ENCODE data around the gene CASZ1. TPM values are rescaled to one million over a fixed set of nuclear protein-coding genes. Genes with fewer than 3 reads are reported as not detected.

CASZ1 gene
- total RNA-seq, 3 donors from 2014 or later (not counting 1 experiment from before 2014, with no cell fraction given), result 55.9 to 83.0 (median 70.6) TPM

GRCh38 chr1:10709165-10709564, 87.3 kb downstream of the CASZ1 start:
- Histone ChIP-seq H3K4me3 (ENCODE audit: low read length) (no peak overlapping the region), H3K36me3 (ENCODE audit: control insufficient read depth, insufficient read depth, low read length) (no peaks in the 10 kb centered on the region), H3K27me3 (ENCODE audit: control insufficient read depth, insufficient read depth, low read length) (no peaks in the 10 kb centered on the region), H3K27ac (ENCODE audit: low read length) (no peak overlapping the region), H3K4me1 (ENCODE audit: control insufficient read depth, insufficient read depth, low read length) (no peaks in the 10 kb centered on the region), H3K9me3 (ENCODE audit: control insufficient read depth, insufficient read depth, low read length) (no peaks in the 10 kb centered on the region)
- no peak for DNase-seq
- Mint-ChIP-seq H3K27ac (no peak overlapping the region), H3K9me3 (no peaks in the 10 kb centered on the region), H3K27me3 (ENCODE audit: low read depth in 2 of 2) (peaks cover 0 to 3% of the 10 kb centered on the region in 2 donors), H3K36me3 (no peaks in the 10 kb centered on the region), H3K4me1 (no peaks in the 10 kb centered on the region), H3K4me3 (no peak overlapping the region)
- no peak for TF ChIP-seq CTCF (IDR thresholded peaks at IDR 0.05)
- intact Hi-C loops (cut with micrococcal nuclease), result no loop called here
- WGBS (ENCODE audit: insufficient coverage), result 80% methylated on average over 14 of the region's 16 CpGs
- ATAC-seq, result no peak

- no peaks in the 10 kb centered on the region for H3K9me3 ChIP-seq (ENCODE audit: control insufficient read depth, insufficient read depth, low read length)
- no peak overlapping the region for H3K4me3 ChIP-seq (ENCODE audit: low read length)
- Mint-ChIP-seq H3K27me3 (ENCODE audit: low read depth in 2 of 2) (peaks cover 0 to 5% of the 10 kb centered on the region in 2 donors), H3K27ac (no peak overlapping the region), H3K9me3 (no peaks in the 10 kb centered on the region), H3K36me3 (no peaks in the 10 kb centered on the region), H3K4me1 (no peaks in the 10 kb centered on the region), H3K4me3 (no peak overlapping the region)
- H3K27me3 ChIP-seq (ENCODE audit: control insufficient read depth, insufficient read depth, low read length), result no peaks in the 10 kb centered on the region
- intact Hi-C loops (cut with micrococcal nuclease), result no loop called here
- no peak for ATAC-seq
- no peaks in the 10 kb centered on the region for H3K36me3 ChIP-seq (ENCODE audit: control insufficient read depth, insufficient read depth, low read length)
- 34% methylated on average over 11 of the region's 11 CpGs for WGBS (ENCODE audit: insufficient coverage)
- no peak for TF ChIP-seq CTCF (IDR thresholded peaks at IDR 0.05)
- DNase-seq, result no peak
- no peaks in the 10 kb centered on the region for H3K4me1 ChIP-seq (ENCODE audit: control insufficient read depth, insufficient read depth, low read length)
- H3K27ac ChIP-seq (ENCODE audit: low read length), result no peak overlapping the region
These were observed 87.7 kb downstream of the CASZ1 start for GRCh38 chr1:10708757-10709156.

GRCh38 chr1:10707208-10707607, 89.2 kb downstream of the CASZ1 start:
- H3K4me3 ChIP-seq (ENCODE audit: low read length), result no peak overlapping the region
- intact Hi-C loops (cut with micrococcal nuclease), result no loop called here
- no peaks in the 10 kb centered on the region for H3K9me3 Mint-ChIP-seq
- no peak for TF ChIP-seq CTCF (IDR thresholded peaks at IDR 0.05)
- no peaks in the 10 kb centered on the region for H3K9me3 ChIP-seq (ENCODE audit: control insufficient read depth, insufficient read depth, low read length)
- H3K4me3 Mint-ChIP-seq, result no peak overlapping the region
- ATAC-seq, result no peak
- WGBS (ENCODE audit: insufficient coverage), result 92% methylated on average over 12 of the region's 12 CpGs
- H3K27ac ChIP-seq (ENCODE audit: low read length), result no peak overlapping the region
- no peak overlapping the region for H3K27ac Mint-ChIP-seq
- no peaks in the 10 kb centered on the region for H3K4me1 ChIP-seq (ENCODE audit: control insufficient read depth, insufficient read depth, low read length)
- no peaks in the 10 kb centered on the region for H3K36me3 Mint-ChIP-seq
- H3K27me3 ChIP-seq (ENCODE audit: control insufficient read depth, insufficient read depth, low read length), result no peaks in the 10 kb centered on the region
- no peak for DNase-seq
- H3K4me1 Mint-ChIP-seq, result no peaks in the 10 kb centered on the region
- no peaks in the 10 kb centered on the region for H3K36me3 ChIP-seq (ENCODE audit: control insufficient read depth, insufficient read depth, low read length)
- peaks cover 0 to 10% of the 10 kb centered on the region in 2 donors for H3K27me3 Mint-ChIP-seq (ENCODE audit: low read depth in 2 of 2)

GRCh38 chr1:10706376-10706913, 90.0 kb downstream of the CASZ1 start:
- ATAC-seq, result no peak
- Histone ChIP-seq H3K4me1 (ENCODE audit: control insufficient read depth, insufficient read depth, low read length) (no peaks in the 10 kb centered on the region), H3K4me3 (ENCODE audit: low read length) (no peak overlapping the region), H3K9me3 (ENCODE audit: control insufficient read depth, insufficient read depth, low read length) (no peaks in the 10 kb centered on the region), H3K27me3 (ENCODE audit: control insufficient read depth, insufficient read depth, low read length) (no peaks in the 10 kb centered on the region), H3K27ac (ENCODE audit: low read length) (no peak overlapping the region), H3K36me3 (ENCODE audit: control insufficient read depth, insufficient read depth, low read length) (no peaks in the 10 kb centered on the region)
- Mint-ChIP-seq H3K9me3 (no peaks in the 10 kb centered on the region), H3K36me3 (no peaks in the 10 kb centered on the region), H3K27me3 (ENCODE audit: low read depth in 2 of 2) (peaks cover 0 to 10% of the 10 kb centered on the region in 2 donors), H3K4me3 (no peak overlapping the region), H3K27ac (no peak overlapping the region), H3K4me1 (no peaks in the 10 kb centered on the region)
- no peak for TF ChIP-seq CTCF (IDR thresholded peaks at IDR 0.05)
- no peak for DNase-seq
- intact Hi-C loops (cut with micrococcal nuclease), result no loop called here
- WGBS (ENCODE audit: insufficient coverage), result 84% methylated on average over 16 of the region's 16 CpGs
